GM11168 (cell line): ENCODE results near the gene NOP9.

Experiments
- in situ Hi-C: fragments of 300-500 bp; cut with MboI; formaldehyde crosslinking; loops from one replicate; pipeline ENCODE4 v1.12.0; 2022; ENCODE audit warnings: low sequenced_read_pairs; ENCODE audit not compliant: unreplicated experiment

NOP9 gene

GRCh38 chr14:24299255-24300191 is at the start of gene NOP9, which contains the start of gene DHRS1:
TSS of gene NOP9 (plus strand) at chr14:24299850. CDS start at chr14:24299955, 105 bp downstream.
TSS of gene DHRS1 (minus strand) at chr14:24299780. CDS start at chr14:24299106, 674 bp downstream.
- in situ Hi-C loops = loop anchor here (5.0 kb wide), 1 partner anchor 57 kb away; the partner anchor contains the start of gene TINF2

GRCh38 chr14:24250354-24250753 is 49.3 kb upstream of the NOP9 start:
- in situ Hi-C loops = no loop called here

GRCh38 chr14:24251880-24252288 is 47.8 kb upstream of the NOP9 start:
- in situ Hi-C loops = no loop called here

- in situ Hi-C loops = no loop called here
These were observed 47.1 kb upstream of the NOP9 start for GRCh38 chr14:24252289-24253124.

GRCh38 chr14:24253936-24254335 is 45.7 kb upstream of the NOP9 start:
- in situ Hi-C loops = no loop called here

GRCh38 chr14:24254630-24255392 is 44.8 kb upstream of the NOP9 start:
- in situ Hi-C loops = no loop called here

GRCh38 chr14:24255438-24255837 is 44.2 kb upstream of the NOP9 start:
- in situ Hi-C loops = no loop called here

GRCh38 chr14:24255931-24256711 is 43.5 kb upstream of the NOP9 start:
- in situ Hi-C loops = no loop called here

GRCh38 chr14:24256960-24257359 is 42.7 kb upstream of the NOP9 start:
- in situ Hi-C loops = no loop called here

- in situ Hi-C loops = no loop called here
These were observed 41.5 kb upstream of the NOP9 start for GRCh38 chr14:24258119-24258518.

GRCh38 chr14:24258548-24259265 is 40.9 kb upstream of the NOP9 start:
- in situ Hi-C loops = no loop called here

GRCh38 chr14:24259282-24260025 is 40.2 kb upstream of the NOP9 start:
- in situ Hi-C loops = no loop called here

GRCh38 chr14:24260026-24260779 is 39.4 kb upstream of the NOP9 start:
- in situ Hi-C loops = no loop called here

GRCh38 chr14:24260780-24261157 is 38.9 kb upstream of the NOP9 start:
- in situ Hi-C loops = no loop called here

- in situ Hi-C loops = no loop called here
These were observed 38.2 kb upstream of the NOP9 start for GRCh38 chr14:24261256-24261968.

- in situ Hi-C loops = no loop called here
These were observed 37.7 kb upstream of the NOP9 start for GRCh38 chr14:24261969-24262327.
